ENCODE results near the gene ELFN1. TPM values are rescaled to one million over a fixed set of nuclear protein-coding genes. Genes with fewer than 3 reads are reported as not detected.

The ELFN1 gene
- total RNA-seq, 1 experiment from 2014 or later, result 0.69 TPM

- Histone ChIP-seq H3K9ac (ENCODE audit: low read length) (no peak overlapping the region), H3K9me2 (replicated peaks; ENCODE audit: low read length) (no peaks in the 10 kb centered on the region), H3K79me2 (ENCODE audit: low read length) (no peaks in the 10 kb centered on the region), H3K9me3 (ENCODE audit: low read length) (no peaks in the 10 kb centered on the region), H3F3A (ENCODE audit: low read length, unreplicated experiment) (no peaks in the 10 kb centered on the region), H2AFZ (ENCODE audit: low read length) (no peak overlapping the region), H4K20me1 (ENCODE audit: low read length) (no peaks in the 10 kb centered on the region), H3K4me2 (ENCODE audit: low read length) (no peak overlapping the region), H3K27ac (ENCODE audit: low read length) (no peak overlapping the region), H3K4me1 (ENCODE audit: insufficient read depth, low read length) (no peaks in the 10 kb centered on the region), H3K27me3 (ENCODE audit: low read length) (peaks cover 14% of the 10 kb centered on the region), H3K4me3 (ENCODE audit: low read length) (no peak overlapping the region), H3K36me3 (ENCODE audit: low read depth, low read length) (no peaks in the 10 kb centered on the region)
- intact Hi-C loops (cut with micrococcal nuclease), result no loop called here
- peak; percentile 21; the same call in 1 of the 2 replicates for TF ChIP-seq CTCF (conservative IDR thresholded peaks at IDR 0.05; ENCODE audit: low read depth, low read length)
- no peak for TF ChIP-seq EZH2 (IDR thresholded peaks at IDR 0.05; ENCODE audit: low read length, unreplicated experiment)
- ChIA-PET POLR2A (ENCODE audit: unreplicated experiment) (no interaction called here), CTCF (no interaction called here)
- no peak for DNase-seq
- no peak for ATAC-seq
- no TSS peak for BruUV-seq (replicated peaks)
Observed at GRCh38 chr7:1794888-1795542, 124.9 kb downstream of the ELFN1 start.

Other genes with a start within 250 kb of the ELFN1 start
- gene MICALL2, start 210.8 kb upstream of the ELFN1 start, total RNA-seq (2014; rRNA removed), result 52.8 and 72.6 TPM in 2 replicates
- 62.9 and 92.6 TPM in 2 replicates for gene INTS1, start 165.9 kb upstream of the ELFN1 start, total RNA-seq (2014; rRNA removed)
- gene MAFK, start 139.6 kb upstream of the ELFN1 start, total RNA-seq (2014; rRNA removed), result 61.6 and 83.3 TPM in 2 replicates
- gene TMEM184A, start 114.1 kb upstream of the ELFN1 start, total RNA-seq (2014; rRNA removed), result 23.1 and 31.3 TPM in 2 replicates
- gene PSMG3, start 100.2 kb upstream of the ELFN1 start, total RNA-seq (2014; rRNA removed), result 133 and 171 TPM in 2 replicates